GM12878 (cell line): Measurements from ENCODE around the gene PDE7B. TPM values are rescaled to one million over a fixed set of nuclear protein-coding genes. Genes with fewer than 3 reads are reported as not detected.

Source experiments
- ATAC-seq: fragments of 200-7000 bp; cut with Tn5 transposase; 3 replicates; pipeline ENCODE4 v1.9.1; 2020; ENCODE audit warnings: mild to moderate bottlenecking, moderate library complexity
- BruUV-seq: library from RNA; stranded (reverse); fragments of 400-500 nt; replicated peaks from 2 replicates; lab custom pipeline; 2021; lab: Mats Ljungman, UMichigan
- CTCF ChIA-PET: fragments of 300-600 bp; sonication (Branson Sonifier 250); formaldehyde crosslinking; extraction: SDS; loops from one replicate; lab custom pipeline; 2021; ENCODE audit warnings: inconsistent platforms; lab: Yijun Ruan, JAX
- POLR2A ChIA-PET: fragments of 350-600 bp; formaldehyde crosslinking; extraction: SDS; loops from one replicate; lab custom pipeline; 2021; ENCODE audit warnings: inconsistent platforms; lab: Charles Lee
- RAD21 ChIA-PET: fragments of 300-600 bp; sonication (Branson Sonifier 250); formaldehyde crosslinking; loops from one replicate; lab custom pipeline; 2023; ENCODE audit warnings: antibody characterized with exemption; ENCODE audit not compliant: unreplicated experiment; lab: Charles Lee
- SMC1A ChIA-PET: fragments of 300-600 bp; sonication (Branson Sonifier 250); formaldehyde crosslinking; loops from one replicate; lab custom pipeline; 2023; ENCODE audit not compliant: unreplicated experiment, uncharacterized antibody; lab: Charles Lee
- DNase-seq: peaks from one replicate; pipeline ENCODE4 v3.0.0-alpha.2; 2011; ENCODE audit warnings: low read depth, low spot score
- FAIRE-seq: peaks from 3 replicates; lab custom pipeline; 2011; peaks lifted over from hg19 to GRCh38; lab: Jason Lieb, UNC
- H2AFZ ChIP-seq: 2 replicates; pipeline ENCODE4 v1.6.0; 2011; ENCODE audit warnings: low read depth, low read length, control low read depth; ENCODE audit not compliant: control insufficient read depth
- H3K27ac ChIP-seq: 2 replicates; pipeline ENCODE4 v1.5.1; 2011; ENCODE audit warnings: control low read depth; ENCODE audit not compliant: control insufficient read depth, insufficient read depth
- H3K27me3 ChIP-seq, 2 experiments: replicated peaks in 1 of 2; 2 replicates each; pipeline versions ENCODE4 v1.6.0 to v1.6.1; 2011; ENCODE audit warnings: low read length in 1 of 2; ENCODE audit not compliant: control insufficient read depth in 2 of 2, insufficient read depth in 2 of 2
- H3K36me3 ChIP-seq, 2 experiments: 2 replicates each; pipeline ENCODE4 v1.5.1; 2011; ENCODE audit warnings: low read length in 1 of 2; ENCODE audit not compliant: control insufficient read depth in 2 of 2, insufficient read depth in 2 of 2
- H3K4me1 ChIP-seq: 2 replicates; pipeline ENCODE4 v1.6.1; 2011; ENCODE audit warnings: mild to moderate bottlenecking, low read length, moderate library complexity, mixed read lengths; ENCODE audit not compliant: control insufficient read depth, insufficient read depth
- H3K4me2 ChIP-seq: 2 replicates; pipeline ENCODE4 v1.6.0; 2011; ENCODE audit warnings: control low read depth; ENCODE audit not compliant: control insufficient read depth, insufficient read depth
- H3K4me3 ChIP-seq: fragments of 200-600 bp; sonication (generic); 2 replicates; pipeline ENCODE4 v1.5.1; 2016
- H3K79me2 ChIP-seq: 2 replicates; pipeline ENCODE4 v1.6.0; 2011; ENCODE audit warnings: low read length; ENCODE audit not compliant: control insufficient read depth, insufficient read depth
- H3K9ac ChIP-seq: 2 replicates; pipeline ENCODE4 v1.8.0; 2011; ENCODE audit warnings: low read length, control low read depth, mixed read lengths; ENCODE audit not compliant: control insufficient read depth, insufficient read depth
- H3K9me3 ChIP-seq: replicated peaks from 3 replicates; pipeline ENCODE4 v1.5.1; 2011; ENCODE audit warnings: mild to moderate bottlenecking, low read length; ENCODE audit not compliant: control insufficient read depth, insufficient read depth
- H4K20me1 ChIP-seq: 2 replicates; pipeline ENCODE4 v1.6.0; 2011; ENCODE audit not compliant: control insufficient read depth, insufficient read depth
- BCL11A ChIP-seq: IDR thresholded peaks from 2 replicates; pipeline ENCODE4 v1.6.1; 2011; ENCODE audit warnings: low read depth, low read length
- FOXM1 ChIP-seq: IDR thresholded peaks from 2 replicates; pipeline ENCODE4 v1.6.1; 2012; ENCODE audit warnings: low read depth, mild to moderate bottlenecking, inconsistent platforms, low read length, moderate library complexity
- HDAC6 ChIP-seq: fragments of 200-600 bp; sonication (generic); IDR thresholded peaks from one replicate; pipeline ENCODE4 v1.8.0; 2017; ENCODE audit warnings: antibody characterized with exemption; ENCODE audit not compliant: unreplicated experiment
- MEF2B ChIP-seq: fragments of 450-650 bp; IDR thresholded peaks from 2 replicates; pipeline ENCODE4 v1.6.1; 2018; ENCODE audit warnings: mild to moderate bottlenecking, moderate library complexity; ENCODE audit not compliant: partially characterized antibody, poor library complexity, severe bottlenecking
- NFYA ChIP-seq: IDR thresholded peaks from 2 replicates; pipeline ENCODE4 v1.6.1; 2011; ENCODE audit warnings: low read depth, mild to moderate bottlenecking, low read length, improper control_type of control experiment, borderline replicate concordance
- NR2C1 ChIP-seq: fragments of 450-650 bp; IDR thresholded peaks from 2 replicates; pipeline ENCODE4 v1.6.1; 2017; ENCODE audit warnings: antibody characterized with exemption, mild to moderate bottlenecking, moderate library complexity
- POLR2A ChIP-seq: IDR thresholded peaks from 2 replicates; pipeline ENCODE4 v1.6.1; 2011; ENCODE audit warnings: low read depth, mild to moderate bottlenecking, low read length
- STAT3 ChIP-seq: IDR thresholded peaks from 2 replicates; pipeline ENCODE4 v1.6.1; 2011; ENCODE audit warnings: low read depth, low read length, improper control_type of control experiment
- ZNF384 ChIP-seq: IDR thresholded peaks from 2 replicates; pipeline ENCODE4 v1.6.1; 2012; ENCODE audit warnings: low read depth, mild to moderate bottlenecking, low read length, improper control_type of control experiment, borderline replicate concordance
- WGBS: methylation state at CpG from one replicate; pipeline ENCODE4 v1.1.6; 2016; ENCODE audit warnings: low lambda C conversion rate; ENCODE audit not compliant: insufficient replicate concordance, insufficient coverage; ENCODE audit errors: missing lambda C conversion rate; 5-methylcytosine and 5-hydroxymethylcytosine counted together
- in situ Hi-C: fragments of 300-500 bp; cut with MboI; formaldehyde crosslinking; loops from 9 replicates; pipeline ENCODE4 v1.14.3; 2018; ENCODE audit warnings: mixed read lengths
- intact Hi-C: fragments of 100-400 bp; cut with micrococcal nuclease; formaldehyde crosslinking; loops from one replicate; pipeline ENCODE4 v1.14.2; 2022; ENCODE audit not compliant: unreplicated experiment
- polyA plus RNA-seq, 11 experiments: library from polyadenylated mRNA; depleted of rRNA in 4 of 11; unstranded in 6 of 11; stranded (reverse) in 5 of 11; fragments of >200 nt; fragmentation: Nextera tagmentation in 4 of 11; fragmentation: Illumina TruSeq in 1 of 11; extraction: Ambion mirVana in 4 of 11; extraction: Trizol in 1 of 11; gene quantifications; 1 replicate in 1 of 11; 2 replicates in 10 of 11; pipeline versions ENCODE4 v1.2.1 to v1.2.3, GENCODE V29; 2011 to 2016; ENCODE audit warnings: inconsistent platforms in 2 of 11, missing spikeins in 2 of 11, low read depth in 1 of 11
- total RNA-seq, 4 experiments: library from RNA; depleted of rRNA in 3 of 4; stranded (reverse); fragments of >200 nt in 3 of 4; fragmentation: Illumina TruSeq in 1 of 4; extraction: Trizol in 1 of 4; gene quantifications; 2 replicates each; pipeline versions ENCODE4 v1.2.1 to v1.2.3, GENCODE V29; 2013 to 2021
- TF ChIP-seq, protein P1 (sequence below): fragments of 150-350 bp; IDR thresholded peaks from 2 replicates; pipeline ENCODE4 v1.6.1; 2016; ENCODE audit warnings: low read depth, low read length
- TF ChIP-seq, protein P2 (sequence below): fragments of 450-650 bp; IDR thresholded peaks from 2 replicates; pipeline ENCODE4 v1.6.1; 2017; ENCODE audit warnings: antibody characterized with exemption, mild to moderate bottlenecking, moderate library complexity
- TF ChIP-seq, protein P3 (sequence below), 3 experiments: IDR thresholded peaks in 2 of 3; conservative IDR thresholded peaks in 1 of 3; 2 replicates each; pipeline ENCODE4 v1.5.1; 2011; ENCODE audit warnings: low read depth in 3 of 3, low read length in 3 of 3, mild to moderate bottlenecking in 3 of 3, control low read depth in 2 of 3, moderate library complexity in 2 of 3, inconsistent platforms in 1 of 3, mixed read lengths in 1 of 3; ENCODE audit not compliant: control insufficient read depth in 2 of 3, insufficient read depth in 1 of 3; ENCODE audit errors: extremely low read depth in 1 of 3

The PDE7B gene
- total and polyA plus RNA-seq, 10 of the 15 experiments (the other 5 are each of a cell fraction or from before 2014, with no cell fraction given) = not detected

DNA sequence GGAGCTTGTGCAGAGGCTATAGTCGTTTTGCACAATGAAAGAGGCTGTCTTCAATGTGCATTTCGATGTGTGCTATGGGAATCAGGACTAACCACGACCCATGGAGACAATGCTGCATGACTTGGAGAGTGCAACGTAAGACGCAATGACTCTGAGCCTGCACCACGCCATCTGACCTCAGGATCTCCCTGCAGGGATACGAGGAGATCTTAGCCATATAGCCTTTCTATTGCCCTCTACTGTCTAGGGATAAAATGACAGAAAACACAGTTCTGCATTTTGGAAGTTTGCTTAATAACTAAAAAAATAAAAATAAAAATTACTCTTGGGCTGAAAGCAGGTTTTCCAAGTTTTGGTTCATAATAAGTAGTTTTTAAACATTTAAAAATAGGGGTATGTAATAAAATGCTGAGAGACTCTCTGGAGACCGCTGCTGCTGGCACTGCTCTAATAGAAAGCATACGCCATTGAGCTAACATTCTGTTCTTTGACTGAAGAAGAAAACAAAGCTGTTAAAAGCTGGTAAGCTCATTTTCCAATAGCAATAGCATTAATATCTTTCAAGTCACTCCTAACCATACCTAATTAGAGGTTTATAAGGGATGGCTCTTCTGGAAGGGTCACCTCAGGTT is 87.2 kb downstream of the PDE7B start:
- Histone ChIP-seq H3K9ac (no peak overlapping the region), H3K79me2 (no peaks in the 10 kb centered on the region), H3K9me3 (no peaks in the 10 kb centered on the region), H3K4me2 (no peak overlapping the region), H3K4me3 (no peak overlapping the region), H3K36me3 (no peaks in the 10 kb centered on the region), H3K4me1 (no peaks in the 10 kb centered on the region), H3K27me3 (no peaks in the 10 kb centered on the region; a peak in 1 of 4 replicates), H2AFZ (no peak overlapping the region), H4K20me1 (no peaks in the 10 kb centered on the region), H3K27ac (no peak overlapping the region)
- ChIA-PET SMC1A (interaction anchor here (0.6 to 1.4 kb wide), 3 partner anchors 29 to 403 kb away, joined by 3 to 4 read pairs (median 3); no protein-coding TSS in a partner anchor), POLR2A (no interaction called here), CTCF (interaction anchor here (1.0 to 2.0 kb wide), 6 partner anchors 10 to 403 kb away, joined by 3 to 5 read pairs (median 4); no protein-coding TSS in a partner anchor), RAD21 (no interaction called here)
- no TSS peak for BruUV-seq
- 35% methylated on average over 9 of the region's 9 CpGs for WGBS
- in situ Hi-C loops (no loop called here), intact Hi-C loops (no loop called here)
- ATAC-seq (peak; percentile 63; the same call in 2 of the 3 replicates), FAIRE-seq (no peak), DNase-seq (no peak)
- TF ChIP-seq, protein P1, sequence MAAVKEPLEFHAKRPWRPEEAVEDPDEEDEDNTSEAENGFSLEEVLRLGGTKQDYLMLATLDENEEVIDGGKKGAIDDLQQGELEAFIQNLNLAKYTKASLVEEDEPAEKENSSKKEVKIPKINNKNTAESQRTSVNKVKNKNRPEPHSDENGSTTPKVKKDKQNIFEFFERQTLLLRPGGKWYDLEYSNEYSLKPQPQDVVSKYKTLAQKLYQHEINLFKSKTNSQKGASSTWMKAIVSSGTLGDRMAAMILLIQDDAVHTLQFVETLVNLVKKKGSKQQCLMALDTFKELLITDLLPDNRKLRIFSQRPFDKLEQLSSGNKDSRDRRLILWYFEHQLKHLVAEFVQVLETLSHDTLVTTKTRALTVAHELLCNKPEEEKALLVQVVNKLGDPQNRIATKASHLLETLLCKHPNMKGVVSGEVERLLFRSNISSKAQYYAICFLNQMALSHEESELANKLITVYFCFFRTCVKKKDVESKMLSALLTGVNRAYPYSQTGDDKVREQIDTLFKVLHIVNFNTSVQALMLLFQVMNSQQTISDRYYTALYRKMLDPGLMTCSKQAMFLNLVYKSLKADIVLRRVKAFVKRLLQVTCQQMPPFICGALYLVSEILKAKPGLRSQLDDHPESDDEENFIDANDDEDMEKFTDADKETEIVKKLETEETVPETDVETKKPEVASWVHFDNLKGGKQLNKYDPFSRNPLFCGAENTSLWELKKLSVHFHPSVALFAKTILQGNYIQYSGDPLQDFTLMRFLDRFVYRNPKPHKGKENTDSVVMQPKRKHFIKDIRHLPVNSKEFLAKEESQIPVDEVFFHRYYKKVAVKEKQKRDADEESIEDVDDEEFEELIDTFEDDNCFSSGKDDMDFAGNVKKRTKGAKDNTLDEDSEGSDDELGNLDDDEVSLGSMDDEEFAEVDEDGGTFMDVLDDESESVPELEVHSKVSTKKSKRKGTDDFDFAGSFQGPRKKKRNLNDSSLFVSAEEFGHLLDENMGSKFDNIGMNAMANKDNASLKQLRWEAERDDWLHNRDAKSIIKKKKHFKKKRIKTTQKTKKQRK = no peak
- no peak for TF ChIP-seq STAT3
- TF ChIP-seq NFYA = no peak
- TF ChIP-seq, protein P2, sequence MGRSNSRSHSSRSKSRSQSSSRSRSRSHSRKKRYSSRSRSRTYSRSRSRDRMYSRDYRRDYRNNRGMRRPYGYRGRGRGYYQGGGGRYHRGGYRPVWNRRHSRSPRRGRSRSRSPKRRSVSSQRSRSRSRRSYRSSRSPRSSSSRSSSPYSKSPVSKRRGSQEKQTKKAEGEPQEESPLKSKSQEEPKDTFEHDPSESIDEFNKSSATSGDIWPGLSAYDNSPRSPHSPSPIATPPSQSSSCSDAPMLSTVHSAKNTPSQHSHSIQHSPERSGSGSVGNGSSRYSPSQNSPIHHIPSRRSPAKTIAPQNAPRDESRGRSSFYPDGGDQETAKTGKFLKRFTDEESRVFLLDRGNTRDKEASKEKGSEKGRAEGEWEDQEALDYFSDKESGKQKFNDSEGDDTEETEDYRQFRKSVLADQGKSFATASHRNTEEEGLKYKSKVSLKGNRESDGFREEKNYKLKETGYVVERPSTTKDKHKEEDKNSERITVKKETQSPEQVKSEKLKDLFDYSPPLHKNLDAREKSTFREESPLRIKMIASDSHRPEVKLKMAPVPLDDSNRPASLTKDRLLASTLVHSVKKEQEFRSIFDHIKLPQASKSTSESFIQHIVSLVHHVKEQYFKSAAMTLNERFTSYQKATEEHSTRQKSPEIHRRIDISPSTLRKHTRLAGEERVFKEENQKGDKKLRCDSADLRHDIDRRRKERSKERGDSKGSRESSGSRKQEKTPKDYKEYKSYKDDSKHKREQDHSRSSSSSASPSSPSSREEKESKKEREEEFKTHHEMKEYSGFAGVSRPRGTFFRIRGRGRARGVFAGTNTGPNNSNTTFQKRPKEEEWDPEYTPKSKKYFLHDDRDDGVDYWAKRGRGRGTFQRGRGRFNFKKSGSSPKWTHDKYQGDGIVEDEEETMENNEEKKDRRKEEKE = no peak
- no peak for TF ChIP-seq NR2C1
- TF ChIP-seq MEF2B = no peak
- TF ChIP-seq, protein P3, sequence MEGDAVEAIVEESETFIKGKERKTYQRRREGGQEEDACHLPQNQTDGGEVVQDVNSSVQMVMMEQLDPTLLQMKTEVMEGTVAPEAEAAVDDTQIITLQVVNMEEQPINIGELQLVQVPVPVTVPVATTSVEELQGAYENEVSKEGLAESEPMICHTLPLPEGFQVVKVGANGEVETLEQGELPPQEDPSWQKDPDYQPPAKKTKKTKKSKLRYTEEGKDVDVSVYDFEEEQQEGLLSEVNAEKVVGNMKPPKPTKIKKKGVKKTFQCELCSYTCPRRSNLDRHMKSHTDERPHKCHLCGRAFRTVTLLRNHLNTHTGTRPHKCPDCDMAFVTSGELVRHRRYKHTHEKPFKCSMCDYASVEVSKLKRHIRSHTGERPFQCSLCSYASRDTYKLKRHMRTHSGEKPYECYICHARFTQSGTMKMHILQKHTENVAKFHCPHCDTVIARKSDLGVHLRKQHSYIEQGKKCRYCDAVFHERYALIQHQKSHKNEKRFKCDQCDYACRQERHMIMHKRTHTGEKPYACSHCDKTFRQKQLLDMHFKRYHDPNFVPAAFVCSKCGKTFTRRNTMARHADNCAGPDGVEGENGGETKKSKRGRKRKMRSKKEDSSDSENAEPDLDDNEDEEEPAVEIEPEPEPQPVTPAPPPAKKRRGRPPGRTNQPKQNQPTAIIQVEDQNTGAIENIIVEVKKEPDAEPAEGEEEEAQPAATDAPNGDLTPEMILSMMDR (IDR thresholded peaks at IDR 0.05 in 2 of 3, conservative IDR thresholded peaks at IDR 0.05 in 1 of 3; ENCODE audit: control insufficient read depth in 2 of 3, extremely low read depth in 1 of 3, insufficient read depth in 1 of 3, low read depth in 3 of 3, low read length in 3 of 3) = peak in 2 of 3 experiments; percentile 22 to 24; a peak in 2 of 6 replicates
- TF ChIP-seq BCL11A = no peak
- TF ChIP-seq HDAC6 = no peak
- TF ChIP-seq POLR2A = no peak
- no peak for TF ChIP-seq FOXM1
- no peak for TF ChIP-seq ZNF384
